OCI-LY3 (cell line): Measurements from ENCODE around the gene CACNA1C.

ENCODE experiments used
- H2AFZ ChIP-seq: fragments of 200-600, 300-600 bp; shearing (Covaris generic); 2 replicates; pipeline ENCODE4 v1.6.0; 2014; ENCODE audit warnings: antibody characterized with exemption, low read depth, low read length
- H3K27ac ChIP-seq: fragments of 200-600, 300-600 bp; sonication (generic); 2 replicates; pipeline ENCODE4 v1.5.1; 2014; ENCODE audit warnings: mild to moderate bottlenecking, low read length, moderate library complexity, mixed read lengths
- H3K27me3 ChIP-seq: fragments of 200-600, 300-600 bp; sonication (generic); 2 replicates; pipeline ENCODE4 v1.6.1; 2014; ENCODE audit warnings: low read depth, low read length, mixed read lengths
- H3K36me3 ChIP-seq: fragments of 200-600, 300-600 bp; sonication (generic); replicated peaks from 2 replicates; pipeline ENCODE3; 2014; ENCODE audit warnings: low read depth, low read length, mixed read lengths
- H3K4me1 ChIP-seq: fragments of 300-600, 200-600 bp; sonication (generic); 2 replicates; pipeline ENCODE4 v1.6.1; 2014; ENCODE audit warnings: low read length, mixed read lengths
- H3K4me2 ChIP-seq: fragments of 200-600, 300-600 bp; sonication (generic); 2 replicates; pipeline ENCODE4 v1.6.1; 2014; ENCODE audit warnings: low read length, mixed read lengths
- H3K4me3 ChIP-seq: fragments of 300-600, 200-600 bp; sonication (generic); 2 replicates; pipeline ENCODE4 v1.5.1; 2014; ENCODE audit warnings: antibody characterized with exemption, mild to moderate bottlenecking, low read length, moderate library complexity
- H3K79me2 ChIP-seq: fragments of 300-600, 200-600 bp; shearing (Covaris generic); 2 replicates; pipeline ENCODE4 v1.6.1; 2014; ENCODE audit warnings: mild to moderate bottlenecking, low read length, mixed read lengths
- H3K9ac ChIP-seq: fragments of 300-600, 200-600 bp; shearing (Covaris generic); 2 replicates; pipeline ENCODE4 v1.6.0; 2014; ENCODE audit warnings: mild to moderate bottlenecking, low read length, moderate library complexity
- H3K9me3 ChIP-seq: fragments of 200-600, 300-600 bp; shearing (Covaris generic); 2 replicates; pipeline ENCODE4 v1.6.1; 2014; ENCODE audit warnings: low read length, mixed read lengths; ENCODE audit not compliant: insufficient read depth
- H4K20me1 ChIP-seq: fragments of 200-600, 300-600 bp; sonication (generic); 2 replicates; pipeline ENCODE4 v1.6.1; 2016; ENCODE audit warnings: low read length, mixed read lengths; ENCODE audit not compliant: insufficient read depth
- CTCF ChIP-seq: fragments of 200-600, 300-600 bp; sonication (generic); IDR thresholded peaks from 2 replicates; pipeline ENCODE4 v1.5.1; 2014; ENCODE audit warnings: antibody characterized with exemption, low read length, low read depth
- EZH2phosphoT487 ChIP-seq: fragments of 200-600 bp; shearing (Covaris generic); IDR thresholded peaks from 2 replicates; pipeline ENCODE4 v1.6.1; 2018; ENCODE audit warnings: antibody characterized with exemption, mixed run types, low read depth

CACNA1C gene

GRCh38 chr12:2581293-2582045, 528.7 kb downstream of the CACNA1C start:
- H3K4me2 ChIP-seq, result no peak overlapping the region
- peaks cover 39% of the 10 kb centered on the region for H3K27me3 ChIP-seq
- H3K9ac ChIP-seq, result no peak overlapping the region
- no peak overlapping the region for H2AFZ ChIP-seq
- no peaks in the 10 kb centered on the region for H4K20me1 ChIP-seq
- H3K4me3 ChIP-seq, result no peak overlapping the region
- TF ChIP-seq EZH2phosphoT487, result no peak
- no peak for TF ChIP-seq CTCF
- no peaks in the 10 kb centered on the region for H3K79me2 ChIP-seq
- H3K27ac ChIP-seq, result no peak overlapping the region
- peaks cover 6% of the 10 kb centered on the region; the same call in 1 of the 2 replicates for H3K4me1 ChIP-seq
- H3K9me3 ChIP-seq, result no peaks in the 10 kb centered on the region
- no peaks in the 10 kb centered on the region for H3K36me3 ChIP-seq

- no peak for TF ChIP-seq EZH2phosphoT487
- TF ChIP-seq CTCF, result no peak
- no peaks in the 10 kb centered on the region for H3K36me3 ChIP-seq
- no peak overlapping the region for H3K9ac ChIP-seq
- H3K9me3 ChIP-seq, result no peaks in the 10 kb centered on the region
- H2AFZ ChIP-seq, result no peak overlapping the region
- no peak overlapping the region for H3K27ac ChIP-seq
- H3K4me2 ChIP-seq, result peak overlapping the region; percentile 64
- no peaks in the 10 kb centered on the region for H3K79me2 ChIP-seq
- H3K4me3 ChIP-seq, result peak overlapping the region; percentile 51
- H4K20me1 ChIP-seq, result no peaks in the 10 kb centered on the region
- peaks cover 6% of the 10 kb centered on the region; the same call in 1 of the 2 replicates for H3K4me1 ChIP-seq
- H3K27me3 ChIP-seq, result peaks cover 43% of the 10 kb centered on the region
Observed at GRCh38 chr12:2582631-2583030, 529.8 kb downstream of the CACNA1C start.

- no peaks in the 10 kb centered on the region for H4K20me1 ChIP-seq
- H3K27me3 ChIP-seq, result peaks cover 43% of the 10 kb centered on the region
- peak; percentile 82 for TF ChIP-seq CTCF
- no peak for TF ChIP-seq EZH2phosphoT487
- H2AFZ ChIP-seq, result peak overlapping the region; percentile 78
- H3K9ac ChIP-seq, result peak overlapping the region; percentile 19; the same call in 1 of the 2 replicates
- H3K79me2 ChIP-seq, result no peaks in the 10 kb centered on the region
- no peaks in the 10 kb centered on the region for H3K36me3 ChIP-seq
- peak overlapping the region; percentile 64 for H3K4me2 ChIP-seq
- H3K27ac ChIP-seq, result no peak overlapping the region
- peaks cover 6% of the 10 kb centered on the region; the same call in 1 of the 2 replicates for H3K4me1 ChIP-seq
- H3K9me3 ChIP-seq, result no peaks in the 10 kb centered on the region
- H3K4me3 ChIP-seq, result peak overlapping the region; percentile 51
Observed at GRCh38 chr12:2583091-2583497, 530.3 kb downstream of the CACNA1C start.

GRCh38 chr12:2583642-2584401, 531.0 kb downstream of the CACNA1C start:
- Histone ChIP-seq H3K4me1 (peaks cover 6% of the 10 kb centered on the region; the same call in 1 of the 2 replicates), H4K20me1 (no peaks in the 10 kb centered on the region), H3K4me2 (peak overlapping the region; percentile 64), H3K36me3 (no peaks in the 10 kb centered on the region), H3K9ac (no peak overlapping the region), H3K4me3 (peak overlapping the region; percentile 51; the same call in 1 of the 2 replicates), H3K27ac (no peak overlapping the region), H3K79me2 (no peaks in the 10 kb centered on the region), H3K27me3 (peaks cover 43% of the 10 kb centered on the region), H2AFZ (no peak overlapping the region), H3K9me3 (no peaks in the 10 kb centered on the region)
- TF ChIP-seq CTCF, result no peak
- no peak for TF ChIP-seq EZH2phosphoT487
